Small intestine (tissue), 7 donors: ENCODE results near the gene FGR. TPM values are rescaled to one million over a fixed set of nuclear protein-coding genes. Genes with fewer than 3 reads are reported as not detected.
"Not testable (repeated sequence)": the region's sequence is repeated elsewhere in the genome, so short reads cannot be mapped to it uniquely, and the experiment has no call there.

Source experiments
- DNase-seq, 2 donors: peaks; one replicate each; pipeline versions ENCODE4 v3.0.0 to v3.0.0-alpha.2; 2013
- FAIRE-seq: peaks from 2 replicates; lab custom pipeline; 2012; peaks lifted over from hg19 to GRCh38; lab: Jason Lieb, UNC
- H3K27ac ChIP-seq, 3 donors: one replicate each; pipeline ENCODE4 v1.5.1; 2013; ENCODE audit warnings: low read length in 2 of 3, mild to moderate bottlenecking in 2 of 3, control low read depth in 1 of 3, inconsistent platforms in 1 of 3, low read depth in 1 of 3, moderate library complexity in 1 of 3
- H3K27me3 ChIP-seq, 3 donors: one replicate each; pipeline ENCODE4 v1.6.1; 2013; ENCODE audit warnings: low read length in 3 of 3, inconsistent platforms in 1 of 3; ENCODE audit not compliant: control insufficient read depth in 3 of 3, insufficient read depth in 3 of 3
- H3K36me3 ChIP-seq, 3 donors: one replicate each; pipeline ENCODE4 v1.6.1; 2013; ENCODE audit warnings: low read length in 3 of 3, inconsistent platforms in 1 of 3, low read depth in 1 of 3, mild to moderate bottlenecking in 1 of 3, moderate library complexity in 1 of 3; ENCODE audit not compliant: control insufficient read depth in 3 of 3, insufficient read depth in 2 of 3
- H3K4me1 ChIP-seq, 3 donors: one replicate each; pipeline ENCODE4 v1.6.1; 2013; ENCODE audit warnings: low read length in 2 of 3, inconsistent platforms in 1 of 3, low read depth in 1 of 3, mild to moderate bottlenecking in 1 of 3, moderate library complexity in 1 of 3; ENCODE audit not compliant: control insufficient read depth in 3 of 3, insufficient read depth in 2 of 3
- H3K4me3 ChIP-seq, 3 donors: one replicate each; pipeline ENCODE4 v1.5.1; 2013; ENCODE audit warnings: low read length in 3 of 3, control low read depth in 1 of 3, inconsistent platforms in 1 of 3, low read depth in 1 of 3, mild to moderate bottlenecking in 1 of 3, moderate library complexity in 1 of 3
- H3K9me3 ChIP-seq, 2 donors: one replicate each; pipeline ENCODE4 v1.6.1; 2013; ENCODE audit warnings: low read depth in 1 of 2, low read length in 1 of 2; ENCODE audit not compliant: control insufficient read depth in 2 of 2, insufficient read depth in 1 of 2
- WGBS, 3 donors: extraction: QIAGEN DNeasy Blood & Tissue Kit; methylation state at CpG; one replicate each; pipeline ENCODE4 v1.1.7; 2013; 5-methylcytosine and 5-hydroxymethylcytosine counted together
- polyA plus RNA-seq, 4 donors: library from polyadenylated mRNA; stranded (reverse) in 3 of 4; unstranded in 1 of 4; fragments of 200-250 nt in 3 of 4; fragments of 120-200 nt in 1 of 4; gene quantifications; one replicate each; pipeline versions ENCODE4 v1.2.1 to v1.2.3, GENCODE V29; 2013
- donor health status: healthy with polysubstance abuse.
- donor health status: control.
- donor health status: control.
- donor health status: Bipolar disorder and iron deficiency.
- donor health status: healthy.

The FGR gene
- polyA plus RNA-seq, 4 donors, result 1.6 to 12.6 (median 1.8) TPM

GRCh38 chr1:27619782-27620438 lies 15.1 kb downstream of the FGR start:
- H3K27me3 ChIP-seq, DNase-seq, H3K36me3 ChIP-seq, H3K27ac ChIP-seq, H3K4me3 ChIP-seq, FAIRE-seq, H3K9me3 ChIP-seq, H3K4me1 ChIP-seq: not testable (repeated sequence)
- WGBS, 3 donors, result 93 to 98% (median 96%) methylated on average over 7 of the region's 7 CpGs

- FAIRE-seq, result no peak
- no peaks in the 10 kb centered on the region for H3K36me3 ChIP-seq
- WGBS, 3 donors, result 62 to 66% (median 66%) methylated on average over 14 of the region's 14 CpGs
- peaks cover 0 to 12% (median 0%) of the 10 kb centered on the region in 3 donors for H3K4me1 ChIP-seq
- H3K4me3 ChIP-seq, result no peak overlapping the region
- peak overlapping the region in 1 of 3 donors; percentile 33 for H3K27ac ChIP-seq
- peak in 1 of 2 donors; percentile 48 for DNase-seq
- no peaks in the 10 kb centered on the region for H3K27me3 ChIP-seq
- H3K9me3 ChIP-seq, result no peaks in the 10 kb centered on the region
These were observed 16.5 kb downstream of the FGR start for GRCh38 chr1:27618341-27619082.

- DNase-seq (no peak), FAIRE-seq (no peak)
- 81 to 90% (median 88%) methylated on average over 2 of the region's 2 CpGs for WGBS, 3 donors
- H3K4me1 ChIP-seq, result peaks cover 0 to 12% (median 0%) of the 10 kb centered on the region in 3 donors
- H3K9me3 ChIP-seq, result no peaks in the 10 kb centered on the region
- no peaks in the 10 kb centered on the region for H3K27me3 ChIP-seq
- peak overlapping the region in 2 of 3 donors; percentile 17 to 38 for H3K27ac ChIP-seq
- no peak overlapping the region for H3K4me3 ChIP-seq
- H3K36me3 ChIP-seq, result no peaks in the 10 kb centered on the region
These were observed 17.6 kb downstream of the FGR start for GRCh38 chr1:27617420-27617819.

DNA sequence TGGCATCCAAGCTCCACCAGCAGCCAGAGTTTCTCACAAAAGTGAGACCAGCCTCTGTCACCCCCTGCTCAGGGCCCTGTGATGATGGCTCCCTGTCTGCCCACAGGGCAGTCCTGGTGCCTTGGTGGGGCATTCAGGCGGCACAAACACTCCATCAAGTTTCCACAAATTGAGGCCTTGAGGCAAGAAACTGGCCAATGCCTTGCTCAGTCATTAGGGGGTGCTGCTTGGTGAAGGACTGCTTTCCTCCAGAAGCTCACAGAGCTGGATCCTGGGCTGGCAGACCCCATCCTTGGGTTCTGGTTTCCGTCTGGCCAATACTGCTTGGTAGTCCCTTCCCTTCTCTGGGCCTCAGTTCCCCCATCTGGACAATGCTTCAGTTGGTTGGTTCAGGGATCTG lies 18.5 kb downstream of the FGR start:
- peaks cover 0 to 12% (median 0%) of the 10 kb centered on the region in 3 donors for H3K4me1 ChIP-seq
- H3K4me3 ChIP-seq, result no peak overlapping the region
- H3K27ac ChIP-seq, result no peak overlapping the region
- no peaks in the 10 kb centered on the region for H3K36me3 ChIP-seq
- no peaks in the 10 kb centered on the region for H3K27me3 ChIP-seq
- DNase-seq (no peak), FAIRE-seq (no peak)
- H3K9me3 ChIP-seq, result no peaks in the 10 kb centered on the region
- WGBS, 3 donors, result 95 to 100% (median 99%) methylated on average over 2 of the region's 2 CpGs

DNA sequence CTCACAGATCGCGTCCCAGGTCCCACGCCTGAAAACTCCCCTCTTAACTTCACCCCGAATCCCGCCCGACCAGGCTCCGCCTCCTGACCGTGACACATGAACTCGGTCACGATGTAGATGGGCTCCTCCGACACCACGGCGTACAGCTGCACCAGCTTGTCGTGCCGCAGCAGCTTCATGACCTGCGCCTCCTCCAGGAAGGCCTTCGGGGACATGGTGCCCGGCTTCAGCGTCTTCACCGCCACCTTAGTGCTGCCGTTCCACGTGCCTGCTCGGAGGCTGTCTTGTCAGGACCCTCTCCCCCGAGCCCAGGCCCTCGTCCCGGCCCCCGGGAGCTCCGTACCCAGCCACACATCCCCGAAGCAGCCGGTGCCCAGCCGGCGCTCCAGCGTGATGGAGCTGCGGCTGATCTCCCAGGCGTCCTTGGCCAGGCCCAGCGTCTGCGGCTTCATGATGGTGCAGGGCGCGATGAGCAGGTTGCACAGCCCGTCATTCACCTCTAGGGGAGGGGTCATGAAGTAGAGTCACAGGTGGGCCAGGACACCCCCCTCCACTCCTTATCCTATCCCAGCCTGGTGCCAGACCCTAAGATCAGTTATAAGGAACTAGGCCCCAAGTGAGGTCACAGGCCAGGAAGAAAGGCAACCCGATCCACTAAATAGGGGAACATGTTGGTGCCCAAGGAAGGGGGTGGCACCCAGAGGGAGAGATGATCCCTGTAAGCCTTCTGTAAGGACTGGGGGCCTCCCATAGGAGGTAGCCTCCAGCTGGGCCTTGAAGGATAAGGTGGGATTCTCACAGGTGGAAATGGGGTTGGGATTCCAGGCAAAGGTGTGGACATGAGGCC lies 19.4 kb downstream of the FGR start:
- no peaks in the 10 kb centered on the region for H3K9me3 ChIP-seq
- no peak for FAIRE-seq
- WGBS, 3 donors, result 76 to 84% (median 79%) methylated on average over 41 of the region's 41 CpGs

DNA sequence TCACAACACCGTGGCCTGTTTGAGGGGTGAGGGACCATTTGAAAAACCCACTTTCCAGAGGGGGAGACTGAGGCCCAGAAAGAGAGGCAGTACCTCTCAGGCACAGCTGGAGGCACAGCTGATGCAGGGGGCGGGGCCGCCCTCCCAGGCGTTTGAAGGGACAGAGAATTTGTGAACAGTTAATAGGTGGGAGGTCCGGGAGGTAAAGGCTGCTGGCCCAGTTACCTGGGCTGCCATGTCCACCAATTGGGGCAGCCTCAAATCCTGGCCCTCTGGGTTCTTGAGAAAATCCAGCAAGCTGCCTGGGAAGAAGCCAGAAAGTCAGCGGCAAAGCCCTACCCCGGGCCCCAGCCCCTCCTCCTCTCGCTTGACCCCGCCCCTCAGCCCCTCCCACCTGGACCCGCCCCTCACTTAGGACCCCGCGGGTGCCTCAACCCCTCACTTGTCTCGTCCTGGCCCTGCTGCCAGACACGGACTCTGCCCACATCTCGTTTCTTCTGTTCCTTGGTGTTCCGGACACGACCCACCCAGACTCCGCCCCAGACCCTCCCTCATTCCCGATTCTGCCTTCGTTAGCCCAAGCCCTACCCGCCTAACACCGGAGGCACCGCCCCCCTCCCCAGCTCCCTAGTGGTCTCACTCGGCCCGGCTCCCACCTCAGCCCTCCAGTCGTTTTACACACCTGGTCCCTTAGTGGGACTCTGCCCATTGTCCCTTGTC lies 20.2 kb downstream of the FGR start:
- no peak for FAIRE-seq
- 24 to 40% (median 38%) methylated on average over 21 to 26 of the region's 26 CpGs for WGBS, 3 donors
- Histone ChIP-seq H3K27ac (no peak overlapping the region), H3K27me3 (peaks cover 0 to 10% (median 0%) of the 10 kb centered on the region in 3 donors), H3K36me3 (no peaks in the 10 kb centered on the region), H3K4me3 (no peak overlapping the region), H3K4me1 (peaks cover 0 to 12% (median 0%) of the 10 kb centered on the region in 3 donors), H3K9me3 (no peaks in the 10 kb centered on the region)
- DNase-seq, result no peak

More for the DNA sequence above, 19.4 kb downstream of the FGR start:
- Histone ChIP-seq H3K27me3 (peaks cover 0 to 3% (median 0%) of the 10 kb centered on the region in 3 donors), H3K27ac (no peak overlapping the region), H3K36me3 (no peaks in the 10 kb centered on the region), H3K4me3 (no peak overlapping the region), H3K4me1 (peaks cover 0 to 12% (median 0%) of the 10 kb centered on the region in 3 donors)
- DNase-seq, result no peak

DNA sequence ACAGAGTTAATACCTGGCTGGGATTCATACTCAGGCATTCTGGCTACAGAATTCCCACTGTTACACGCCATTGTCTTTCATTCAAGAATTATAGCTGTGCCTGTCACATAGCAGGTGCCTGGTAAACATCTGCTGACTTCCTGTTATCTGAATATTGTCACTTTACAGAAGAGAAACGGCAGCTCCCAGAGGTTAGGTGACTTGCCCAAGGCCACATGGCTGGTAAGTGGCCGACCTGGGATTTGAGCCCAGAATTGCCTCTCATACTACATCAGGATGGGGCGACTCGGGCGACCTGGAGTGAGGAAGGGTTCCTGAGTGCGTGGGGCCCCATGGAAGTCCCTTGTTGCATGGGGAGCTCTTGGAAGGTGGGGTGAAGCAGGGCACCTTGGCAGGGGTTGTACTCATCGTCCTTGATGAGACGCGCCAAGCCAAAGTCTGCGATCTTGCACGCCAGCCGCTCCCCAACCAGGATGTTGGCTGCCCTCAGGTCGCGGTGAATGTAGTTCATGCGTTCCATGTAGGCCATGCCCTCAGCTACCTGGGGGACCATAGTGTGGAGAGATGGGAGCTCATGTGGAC lies 20.9 kb downstream of the FGR start:
- FAIRE-seq (no peak), DNase-seq (no peak)
- peaks cover 0 to 12% (median 0%) of the 10 kb centered on the region in 3 donors for H3K4me1 ChIP-seq
- no peaks in the 10 kb centered on the region for H3K36me3 ChIP-seq
- 60 to 77% (median 67%) methylated on average over 16 of the region's 16 CpGs for WGBS, 3 donors
- no peak overlapping the region for H3K27ac ChIP-seq
- H3K9me3 ChIP-seq, result no peaks in the 10 kb centered on the region
- peaks cover 0 to 13% (median 0%) of the 10 kb centered on the region in 3 donors for H3K27me3 ChIP-seq
- no peak overlapping the region for H3K4me3 ChIP-seq
